CD14-positive monocyte (primary cell): ENCODE measurements around the gene DUS2. TPM values are rescaled to one million over a fixed set of nuclear protein-coding genes. Genes with fewer than 3 reads are reported as not detected.
A peak's percentile ranks its signal among the peaks of the same experiment; 100 is the strongest.

Experiments
- DNase-seq, 3 donors: peaks; one replicate each; pipeline ENCODE4 v3.0.0-alpha.2; 2011 to 2022
- H2AFZ ChIP-seq: 2 replicates; pipeline ENCODE4 v1.6.0; 2012; ENCODE audit warnings: mild to moderate bottlenecking, low read depth, low read length, inconsistent platforms; ENCODE audit not compliant: insufficient read depth, poor library complexity, severe bottlenecking
- H3K27ac ChIP-seq, 2 donors: 1 replicate in 1 of 2; 2 replicates in 1 of 2; pipeline ENCODE4 v1.5.1; 2012 to 2013; ENCODE audit warnings: low read length in 2 of 2, control low read depth in 1 of 2, inconsistent platforms in 1 of 2, low read depth in 1 of 2, mild to moderate bottlenecking in 1 of 2
- H3K27me3 ChIP-seq, 2 donors: one replicate each; pipeline versions ENCODE4 v1.6.0 to v1.6.1; 2011 to 2013; ENCODE audit warnings: low read length in 2 of 2; ENCODE audit not compliant: control insufficient read depth in 2 of 2, insufficient read depth in 2 of 2
- H3K36me3 ChIP-seq, 2 donors: replicated peaks in 1 of 2; 1 replicate in 1 of 2; 2 replicates in 1 of 2; pipeline versions ENCODE4 v1.5.1 to v1.6.1; 2012 to 2013; ENCODE audit warnings: low read length in 2 of 2, control low read depth in 1 of 2, inconsistent platforms in 1 of 2, mild to moderate bottlenecking in 1 of 2; ENCODE audit not compliant: insufficient read depth in 2 of 2, control insufficient read depth in 1 of 2
- H3K4me1 ChIP-seq, 2 donors: 1 replicate in 1 of 2; 2 replicates in 1 of 2; pipeline versions ENCODE4 v1.5.1 to v1.6.1; 2012 to 2013; ENCODE audit warnings: low read length in 2 of 2, control low read depth in 1 of 2, inconsistent platforms in 1 of 2, mild to moderate bottlenecking in 1 of 2, moderate library complexity in 1 of 2; ENCODE audit not compliant: insufficient read depth in 2 of 2, control insufficient read depth in 1 of 2
- H3K4me2 ChIP-seq: replicated peaks from 2 replicates; pipeline ENCODE3; 2012; ENCODE audit warnings: low read length, moderate library complexity, mild to moderate bottlenecking; ENCODE audit not compliant: poor library complexity, severe bottlenecking; ENCODE audit errors: extremely low read depth
- H3K4me3 ChIP-seq, 3 experiments: fragments of 200-600 bp in 1 of 3; sonication (generic) in 1 of 3; replicated peaks in 1 of 3; 1 replicate in 2 of 3; 2 replicates in 1 of 3; pipeline ENCODE4 v1.5.1; 2011 to 2013; ENCODE audit warnings: low read length in 3 of 3, mild to moderate bottlenecking in 3 of 3, control low read depth in 2 of 3, low read depth in 2 of 3, inconsistent platforms in 1 of 3, moderate library complexity in 1 of 3
- H3K79me2 ChIP-seq: 2 replicates; pipeline ENCODE4 v1.6.0; 2012; ENCODE audit warnings: mild to moderate bottlenecking, control low read depth, inconsistent platforms, low read length, moderate library complexity; ENCODE audit not compliant: insufficient read depth
- H3K9ac ChIP-seq: 2 replicates; pipeline ENCODE4 v1.6.0; 2017; ENCODE audit warnings: low read length, mild to moderate bottlenecking; ENCODE audit not compliant: insufficient read depth, poor library complexity, severe bottlenecking
- H3K9me3 ChIP-seq, 2 donors: replicated peaks in 1 of 2; 1 replicate in 1 of 2; 2 replicates in 1 of 2; pipeline versions ENCODE4 v1.5.1 to v1.6.1; 2012 to 2013; ENCODE audit warnings: low read length in 2 of 2, control low read depth in 1 of 2; ENCODE audit not compliant: control insufficient read depth in 1 of 2, insufficient read depth in 1 of 2
- H4K20me1 ChIP-seq: 2 replicates; pipeline ENCODE4 v1.6.0; 2012; ENCODE audit warnings: mild to moderate bottlenecking, low read length, control low read depth, moderate library complexity; ENCODE audit not compliant: insufficient read depth
- H3K27ac Mint-ChIP-seq, 7 donors: one replicate each; pipeline ENCODE4 v1.8.0; 2020; ENCODE audit warnings: mild to moderate bottlenecking in 7 of 7, mixed read lengths in 7 of 7, moderate library complexity in 6 of 7, inconsistent platforms in 2 of 7
- H3K27me3 Mint-ChIP-seq, 3 donors: one replicate each; pipeline ENCODE4 v1.8.0; 2021 to 2022; ENCODE audit warnings: low read depth in 3 of 3, mild to moderate bottlenecking in 3 of 3, mixed read lengths in 3 of 3, moderate library complexity in 3 of 3, inconsistent platforms in 1 of 3
- H3K36me3 Mint-ChIP-seq, 2 donors: one replicate each; pipeline ENCODE4 v1.8.0; 2020; ENCODE audit warnings: mixed read lengths in 2 of 2, inconsistent platforms in 1 of 2, mild to moderate bottlenecking in 1 of 2
- H3K4me1 Mint-ChIP-seq: one replicate; pipeline ENCODE4 v1.8.0; 2020; ENCODE audit warnings: mild to moderate bottlenecking, mixed read lengths
- H3K4me3 Mint-ChIP-seq, 2 donors: one replicate each; pipeline ENCODE4 v1.8.0; 2020; ENCODE audit warnings: mild to moderate bottlenecking in 2 of 2, mixed read lengths in 2 of 2, moderate library complexity in 1 of 2
- H3K9me3 Mint-ChIP-seq, 7 donors: one replicate each; pipeline ENCODE4 v1.8.0; 2020 to 2022; ENCODE audit warnings: mixed read lengths in 7 of 7, mild to moderate bottlenecking in 6 of 7, moderate library complexity in 6 of 7, inconsistent platforms in 2 of 7
- WGBS: methylation state at CpG from one replicate; pipeline ENCODE4 v1.1.5; 2013; ENCODE audit warnings: missing lambda C conversion rate; ENCODE audit not compliant: insufficient coverage; 5-methylcytosine and 5-hydroxymethylcytosine counted together
- intact Hi-C, 2 donors: fragments of 100-400 bp; cut with micrococcal nuclease; formaldehyde crosslinking; loops; one replicate each; pipeline versions ENCODE4 v1.15.0 to v1.15.1; 2023
- polyA plus RNA-seq, 3 donors: library from polyadenylated mRNA; depleted of rRNA in 1 of 3; unstranded in 2 of 3; stranded (reverse) in 1 of 3; fragments of 300-500 nt in 2 of 3; fragments of >200 nt in 1 of 3; fragmentation: Illumina TruSeq in 2 of 3; gene quantifications; 1 replicate in 2 of 3; 2 replicates in 1 of 3; pipeline ENCODE4 v1.2.3, GENCODE V29; 2012 to 2021
- small RNA-seq: library from RNA; depleted of rRNA; stranded (forward); fragments of <200 nt; gene quantifications from one replicate; pipeline ENCODE3, GENCODE V24; 2012; ENCODE audit warnings: low read depth; ENCODE audit not compliant: insufficient read length
- TF ChIP-seq, protein P1 (sequence below): fragments of 200-600 bp; IDR thresholded peaks from one replicate; pipeline ENCODE4 v1.8.0; 2022; ENCODE audit warnings: antibody characterized with exemption, mild to moderate bottlenecking

DUS2 gene
- polyA plus RNA-seq, 3 donors = 18.4 to 40.7 (median 33.2) TPM

DNA sequence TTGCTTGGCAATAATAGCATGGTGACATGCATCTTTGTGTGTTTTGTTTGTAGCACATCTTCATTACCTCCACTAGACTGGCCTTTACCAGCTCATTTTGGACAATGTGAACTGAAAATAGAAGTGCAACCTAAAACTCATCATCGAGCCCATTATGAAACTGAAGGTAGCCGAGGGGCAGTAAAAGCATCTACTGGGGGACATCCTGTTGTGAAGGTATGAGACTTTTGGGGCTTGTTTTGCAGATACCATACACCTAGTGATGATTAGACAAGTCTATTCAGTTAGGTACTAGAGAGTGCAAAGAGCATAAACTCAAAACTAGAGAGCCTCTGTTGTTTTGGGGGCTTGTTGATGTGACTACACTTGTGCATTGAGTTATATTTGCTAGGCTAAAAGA lies 103.3 kb downstream of the DUS2 start:
- Mint-ChIP-seq H3K4me1 (peaks cover 17% of the 10 kb centered on the region), H3K36me3 (peaks cover 39 to 55% of the 10 kb centered on the region in 2 donors), H3K4me3 (no peak overlapping the region), H3K9me3 (no peaks in the 10 kb centered on the region), H3K27me3 (no peaks in the 10 kb centered on the region), H3K27ac (no peak overlapping the region)
- no peaks in the 10 kb centered on the region for H3K4me1 ChIP-seq
- intact Hi-C loops = no loop called here
- no peaks in the 10 kb centered on the region for H3K9me3 ChIP-seq
- no peak for DNase-seq
- no peak overlapping the region for H3K4me2 ChIP-seq
- 73% methylated on average over 2 of the region's 2 CpGs for WGBS
- TF ChIP-seq, protein P1, sequence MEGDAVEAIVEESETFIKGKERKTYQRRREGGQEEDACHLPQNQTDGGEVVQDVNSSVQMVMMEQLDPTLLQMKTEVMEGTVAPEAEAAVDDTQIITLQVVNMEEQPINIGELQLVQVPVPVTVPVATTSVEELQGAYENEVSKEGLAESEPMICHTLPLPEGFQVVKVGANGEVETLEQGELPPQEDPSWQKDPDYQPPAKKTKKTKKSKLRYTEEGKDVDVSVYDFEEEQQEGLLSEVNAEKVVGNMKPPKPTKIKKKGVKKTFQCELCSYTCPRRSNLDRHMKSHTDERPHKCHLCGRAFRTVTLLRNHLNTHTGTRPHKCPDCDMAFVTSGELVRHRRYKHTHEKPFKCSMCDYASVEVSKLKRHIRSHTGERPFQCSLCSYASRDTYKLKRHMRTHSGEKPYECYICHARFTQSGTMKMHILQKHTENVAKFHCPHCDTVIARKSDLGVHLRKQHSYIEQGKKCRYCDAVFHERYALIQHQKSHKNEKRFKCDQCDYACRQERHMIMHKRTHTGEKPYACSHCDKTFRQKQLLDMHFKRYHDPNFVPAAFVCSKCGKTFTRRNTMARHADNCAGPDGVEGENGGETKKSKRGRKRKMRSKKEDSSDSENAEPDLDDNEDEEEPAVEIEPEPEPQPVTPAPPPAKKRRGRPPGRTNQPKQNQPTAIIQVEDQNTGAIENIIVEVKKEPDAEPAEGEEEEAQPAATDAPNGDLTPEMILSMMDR = no peak
- H4K20me1 ChIP-seq = peaks cover 85% of the 10 kb centered on the region
- peak overlapping the region in 1 of 2 donors; percentile 7 for H3K27ac ChIP-seq
- no peak overlapping the region for H2AFZ ChIP-seq
- H3K9ac ChIP-seq = no peak overlapping the region
- peaks cover 75% of the 10 kb centered on the region for H3K79me2 ChIP-seq
- H3K27me3 ChIP-seq = no peaks in the 10 kb centered on the region
- no peak overlapping the region for H3K4me3 ChIP-seq
- peaks cover 20 to 38% of the 10 kb centered on the region in 2 donors for H3K36me3 ChIP-seq

DNA sequence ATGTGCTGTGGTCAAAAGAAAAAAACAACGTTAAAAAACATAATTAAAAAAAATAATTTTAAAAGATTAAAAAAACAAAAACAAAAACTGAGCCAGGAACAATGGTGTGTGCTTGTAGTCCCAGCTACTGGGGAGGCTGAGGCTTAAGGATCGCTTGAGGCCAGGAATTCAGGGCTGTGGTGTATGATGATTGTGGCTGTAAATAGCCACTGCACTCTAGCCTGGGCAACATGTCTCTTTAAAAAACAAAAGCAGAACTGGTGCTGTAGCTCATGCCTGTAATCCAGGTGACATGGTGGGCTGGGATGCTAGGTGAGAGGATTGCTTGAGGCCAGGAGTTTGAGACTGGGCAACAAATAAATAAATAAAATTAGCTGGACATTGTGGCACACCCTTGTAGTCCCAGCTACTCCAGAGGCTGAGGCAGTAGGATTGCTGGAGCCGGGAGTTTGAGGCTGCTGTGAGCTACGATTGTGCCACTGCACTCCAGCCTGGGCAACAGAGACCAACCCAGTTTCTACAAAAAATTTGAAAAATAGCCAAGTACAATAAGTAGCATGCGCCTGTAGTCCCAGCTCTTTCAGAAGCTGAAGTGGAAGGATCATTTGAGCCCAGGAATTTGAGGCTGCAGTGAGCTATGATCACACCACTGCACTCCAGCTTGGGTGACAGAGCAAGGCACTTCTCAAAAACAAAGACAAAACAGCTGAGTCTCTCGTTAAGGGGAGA lies 105.7 kb downstream of the DUS2 start:
- Histone ChIP-seq H3K27me3 (no peaks in the 10 kb centered on the region), H3K79me2 (peaks cover 70% of the 10 kb centered on the region), H3K4me2 (no peak overlapping the region), H3K36me3 (peaks cover 10 to 30% of the 10 kb centered on the region in 2 donors), H3K9me3 (no peaks in the 10 kb centered on the region), H4K20me1 (peaks cover 78% of the 10 kb centered on the region), H3K4me1 (no peaks in the 10 kb centered on the region), H2AFZ (no peak overlapping the region), H3K27ac (peak overlapping the region in 1 of 2 donors; percentile 56), H3K4me3 (no peak overlapping the region), H3K9ac (no peak overlapping the region)
- H3K36me3 Mint-ChIP-seq = peaks cover 34 to 57% of the 10 kb centered on the region in 2 donors
- H3K27ac Mint-ChIP-seq = peak overlapping the region in 3 of 7 donors; percentile 18 to 63 (median 30)
- no peaks in the 10 kb centered on the region for H3K9me3 Mint-ChIP-seq
- no peak overlapping the region for H3K4me3 Mint-ChIP-seq
- H3K4me1 Mint-ChIP-seq = peaks cover 30% of the 10 kb centered on the region
- no peaks in the 10 kb centered on the region for H3K27me3 Mint-ChIP-seq
- no peak for DNase-seq
- intact Hi-C loops = no loop called here
- TF ChIP-seq, protein P1 = no peak
- WGBS = 98% methylated on average over 4 of the region's 6 CpGs

Small RNA genes lying within 50 kb of the gene (small RNA-seq; reads per million reads assigned to genes)
- gene RF00019 = not detected
- not detected for gene RNU6-359P

Other genes with a start within 250 kb of the DUS2 start
- 10 to 100 TPM in 1 of 3 donors, 1 to 10 TPM in 2; 6.4 to 16.7 (median 6.6) TPM for gene RANBP10, start 216.7 kb upstream of the DUS2 start, polyA plus RNA-seq
- gene TSNAXIP1, start 216.4 kb upstream of the DUS2 start, polyA plus RNA-seq = under 1 TPM in 1 of 3 donors, not detected in 2; 0.23 TPM
- 10 to 100 TPM; 17.6 to 84.2 (median 52.5) TPM for gene THAP11, start 181.0 kb upstream of the DUS2 start, polyA plus RNA-seq
- gene NUTF2, start 176.4 kb upstream of the DUS2 start, polyA plus RNA-seq = 100 to 1,000 TPM in 1 of 3 donors, 10 to 100 TPM in 2; 64.2 to 104 (median 90.3) TPM
- 100 to 1,000 TPM in 1 of 3 donors, 10 to 100 TPM in 1, 1 to 10 TPM in 1; 8.3 to 120 (median 12.4) TPM for gene CENPT, start 175.6 kb upstream of the DUS2 start, polyA plus RNA-seq
- 10 to 100 TPM; 13.7 to 84.9 (median 18.2) TPM for gene EDC4, start 150.2 kb upstream of the DUS2 start, polyA plus RNA-seq
- gene NRN1L, start 138.4 kb upstream of the DUS2 start, polyA plus RNA-seq = 1 to 10 TPM in 1 of 3 donors, under 1 TPM in 1, not detected in 1; 0.50 to 3.6 TPM
- 10 to 100 TPM; 11.0 to 19.7 (median 16.8) TPM for gene PSKH1, start 130.0 kb upstream of the DUS2 start, polyA plus RNA-seq
- 10 to 100 TPM in 1 of 3 donors, 1 to 10 TPM in 1, under 1 TPM in 1; 0.69 to 17.4 (median 1.6) TPM for gene CTRL, start 91.4 kb upstream of the DUS2 start, polyA plus RNA-seq
- gene PSMB10, start 86.4 kb upstream of the DUS2 start, polyA plus RNA-seq = 100 to 1,000 TPM; 158 to 798 (median 609) TPM
- gene LCAT, start 79.2 kb upstream of the DUS2 start, polyA plus RNA-seq = 10 to 100 TPM in 1 of 3 donors, under 1 TPM in 1, not detected in 1; 0.17 to 16.2 TPM
- gene SLC12A4, start 54.6 kb upstream of the DUS2 start, polyA plus RNA-seq = 10 to 100 TPM in 1 of 3 donors, 1 to 10 TPM in 2; 7.3 to 57.2 (median 7.7) TPM
- gene DPEP3, start 42.8 kb upstream of the DUS2 start, polyA plus RNA-seq = 1 to 10 TPM in 1 of 3 donors, under 1 TPM in 2; 0.20 to 1.8 (median 0.25) TPM
- 100 to 1,000 TPM; 117 to 235 (median 124) TPM for gene DPEP2, start 23.8 kb upstream of the DUS2 start, polyA plus RNA-seq
- gene DPEP2NB, start 7.4 kb upstream of the DUS2 start, polyA plus RNA-seq = not detected
- 10 to 100 TPM; 14.7 to 42.9 (median 27.7) TPM for gene DDX28, start 52 bp upstream of the DUS2 start, polyA plus RNA-seq
- 10 to 100 TPM; 14.3 to 21.8 (median 15.8) TPM for gene NFATC3, start 62.1 kb downstream of the DUS2 start, polyA plus RNA-seq
- gene ESRP2, start 212.8 kb downstream of the DUS2 start, polyA plus RNA-seq = not detected
- 10 to 100 TPM; 27.8 to 34.8 (median 29.5) TPM for gene PLA2G15, start 222.1 kb downstream of the DUS2 start, polyA plus RNA-seq
- gene SLC7A6, start 241.2 kb downstream of the DUS2 start, polyA plus RNA-seq = 10 to 100 TPM in 1 of 3 donors, 1 to 10 TPM in 2; 4.3 to 47.7 (median 5.5) TPM